Measurements from ENCODE around the gene LRRC58. TPM values are rescaled to one million over a fixed set of nuclear protein-coding genes. Genes with fewer than 3 reads are reported as not detected.

Gene LRRC58
- total and polyA plus RNA-seq, 2 of the 8 experiments (the other 6 are each of a cell fraction or from before 2014, with no cell fraction given), result 4.3 to 15.4 TPM

DNA sequence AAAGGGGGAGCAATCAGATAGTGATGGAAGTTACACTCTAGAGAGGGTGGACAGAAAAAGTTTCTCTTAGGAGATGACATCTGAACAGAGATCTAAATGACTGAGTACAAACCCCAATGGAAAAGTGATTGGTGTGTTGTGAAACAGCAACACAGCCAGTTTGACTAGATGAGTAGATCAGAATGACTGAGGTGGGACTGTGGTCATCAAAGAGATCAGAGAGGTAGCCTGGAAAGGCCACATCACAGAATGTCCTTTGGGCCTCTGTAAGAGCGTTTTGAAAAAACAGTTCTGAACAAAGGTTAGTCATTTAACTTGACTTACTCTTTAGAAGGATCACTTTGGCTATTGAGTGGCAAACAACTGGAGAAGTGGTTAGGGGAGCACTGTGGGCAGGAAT, 10.6 kb downstream of the LRRC58 start:
- Histone ChIP-seq H4K5ac (ENCODE audit: insufficient read length, low read depth, low read length) (no peak overlapping the region), H2AFZ (ENCODE audit: low read length) (no peak overlapping the region), H3K36me3 (ENCODE audit: control insufficient read depth in 2 of 4, insufficient read depth in 4 of 4, low read length in 3 of 4) (peaks cover 0 to 8% (median 0%) of the 10 kb centered on the region in 4 experiments; a peak in 3 of 8 replicates), H3K79me2 (ENCODE audit: control insufficient read depth in 1 of 2, insufficient read depth in 2 of 2, low read length in 2 of 2) (peaks cover 0 to 16% of the 10 kb centered on the region in 2 experiments; a peak in 2 of 4 replicates), H2AK5ac (ENCODE audit: low read depth, low read length) (no peak overlapping the region), H2BK15ac (ENCODE audit: low read length) (no peak overlapping the region), H2BK5ac (ENCODE audit: low read depth, low read length) (no peak overlapping the region), H3K9me3 (ENCODE audit: insufficient read depth in 2 of 2, low read depth in 1 of 2, low read length in 1 of 2) (no peaks in the 10 kb centered on the region), H4K91ac (replicated peaks; ENCODE audit: insufficient read length, low read length) (no peak overlapping the region), H3K4me2 (ENCODE audit: insufficient read depth in 1 of 2, low read depth in 2 of 2, low read length in 2 of 2) (no peak overlapping the region), H3K9ac (replicated peaks in 1 of 4; ENCODE audit: extremely low read depth in 1 of 4, low read depth in 3 of 4, low read length in 3 of 4) (no peak overlapping the region), H4K20me1 (replicated peaks in 1 of 2; ENCODE audit: control insufficient read depth in 1 of 2, insufficient read depth in 2 of 2, low read length in 2 of 2) (peaks cover under 1 to 3% of the 10 kb centered on the region in 2 experiments), H3K4ac (replicated peaks; ENCODE audit: insufficient read length, low read depth, low read length) (no peak overlapping the region), H3K27me3 (replicated peaks in 1 of 4; ENCODE audit: control insufficient read depth in 3 of 4, extremely low read depth in 1 of 4, insufficient read depth in 3 of 4, low read length in 3 of 4) (no peaks in the 10 kb centered on the region), H3K18ac (ENCODE audit: extremely low read depth, low read length) (no peak overlapping the region), H3K79me1 (ENCODE audit: low read depth, low read length) (peaks cover 2% of the 10 kb centered on the region; the same call in 1 of the 2 replicates), H3K4me1 (replicated peaks in 1 of 4; ENCODE audit: control insufficient read depth in 3 of 4, insufficient read depth in 4 of 4, low read length in 3 of 4) (peaks cover 0 to 6% (median 4%) of the 10 kb centered on the region in 4 experiments; a peak in 4 of 7 replicates), H2BK120ac (replicated peaks; ENCODE audit: low read depth, low read length) (no peak overlapping the region), H3K56ac (replicated peaks; ENCODE audit: insufficient read length, low read depth, low read length) (no peak overlapping the region), H3K14ac (ENCODE audit: insufficient read length) (no peak overlapping the region), H2BK20ac (ENCODE audit: low read length) (no peak overlapping the region), H3K23me2 (ENCODE audit: low read depth, low read length) (no peaks in the 10 kb centered on the region), H2BK12ac (ENCODE audit: low read depth, low read length) (no peak overlapping the region), H3K4me3 (ENCODE audit: extremely low read depth in 1 of 4, insufficient read depth in 2 of 4, low read depth in 3 of 4, low read length in 4 of 4) (no peak overlapping the region), H3K23ac (ENCODE audit: insufficient read length) (no peak overlapping the region), H3K27ac (ENCODE audit: low read depth, low read length) (no peak overlapping the region), H4K8ac (ENCODE audit: extremely low read depth, insufficient read depth, low read length) (no peak overlapping the region)
- WGBS, 2 experiments (ENCODE audit: extremely low coverage in 1 of 2, insufficient coverage in 1 of 2, insufficient read length in 1 of 2, insufficient replicate concordance in 2 of 2, low coverage in 1 of 2, low lambda C conversion rate in 2 of 2, missing lambda C conversion rate in 1 of 2), result 90% methylated on average over 1 of the region's 1 CpG; no CpG with 5 or more reads in 1 of the 2 experiments
- FAIRE-seq (no peak), DNase-seq (ENCODE audit: low read depth in 1 of 2, low spot score in 2 of 2) (no peak)
- ChIA-PET POLR2A (ENCODE audit: partially characterized antibody) (no interaction called here), CTCF (ENCODE audit: partially characterized antibody) (no interaction called here)
- TF ChIP-seq TEAD4 (IDR thresholded peaks at IDR 0.05; ENCODE audit: low read depth, low read length) (no peak), PHF8 (conservative IDR thresholded peaks at IDR 0.05; ENCODE audit: low read depth, low read length) (no peak), NANOG (IDR thresholded peaks at IDR 0.05; ENCODE audit: insufficient read depth, low read depth, low read length, poor library complexity, severe bottlenecking) (no peak), ZNF274 (IDR thresholded peaks at IDR 0.05; ENCODE audit: borderline replicate concordance, extremely low read depth, low read length) (no peak), FOSL1 (IDR thresholded peaks at IDR 0.05; ENCODE audit: insufficient read depth, low read depth, low read length) (no peak), GTF2F1 (IDR thresholded peaks at IDR 0.05; ENCODE audit: borderline replicate concordance, low read depth, low read length) (no peak), POU5F1 (IDR thresholded peaks at IDR 0.05; ENCODE audit: low read depth, low read length) (no peak), BRCA1 (IDR thresholded peaks at IDR 0.05; ENCODE audit: low read depth, low read length) (no peak), TBP (IDR thresholded peaks at IDR 0.05; ENCODE audit: low read depth, low read length) (no peak), TAF7 (optimal IDR thresholded peaks at IDR 0.05; ENCODE audit: borderline replicate concordance, low read depth, low read length) (no peak), ASH2L (IDR thresholded peaks at IDR 0.05; ENCODE audit: low read length) (no peak)
- TF ChIP-seq, protein P1, sequence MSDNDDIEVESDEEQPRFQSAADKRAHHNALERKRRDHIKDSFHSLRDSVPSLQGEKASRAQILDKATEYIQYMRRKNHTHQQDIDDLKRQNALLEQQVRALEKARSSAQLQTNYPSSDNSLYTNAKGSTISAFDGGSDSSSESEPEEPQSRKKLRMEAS (IDR thresholded peaks at IDR 0.05), result no peak
- TF ChIP-seq, protein P2, sequence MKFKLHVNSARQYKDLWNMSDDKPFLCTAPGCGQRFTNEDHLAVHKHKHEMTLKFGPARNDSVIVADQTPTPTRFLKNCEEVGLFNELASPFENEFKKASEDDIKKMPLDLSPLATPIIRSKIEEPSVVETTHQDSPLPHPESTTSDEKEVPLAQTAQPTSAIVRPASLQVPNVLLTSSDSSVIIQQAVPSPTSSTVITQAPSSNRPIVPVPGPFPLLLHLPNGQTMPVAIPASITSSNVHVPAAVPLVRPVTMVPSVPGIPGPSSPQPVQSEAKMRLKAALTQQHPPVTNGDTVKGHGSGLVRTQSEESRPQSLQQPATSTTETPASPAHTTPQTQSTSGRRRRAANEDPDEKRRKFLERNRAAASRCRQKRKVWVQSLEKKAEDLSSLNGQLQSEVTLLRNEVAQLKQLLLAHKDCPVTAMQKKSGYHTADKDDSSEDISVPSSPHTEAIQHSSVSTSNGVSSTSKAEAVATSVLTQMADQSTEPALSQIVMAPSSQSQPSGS (IDR thresholded peaks at IDR 0.05; ENCODE audit: low read length), result no peak

Data from H1 (cell line).